ENCODE data around the gene IQCF5. TPM values are rescaled to one million over a fixed set of nuclear protein-coding genes. Genes with fewer than 3 reads are reported as not detected.

Gene IQCF5
- total RNA-seq, 1 donor from 2014 or later, result not detected

GRCh38 chr3:51888463-51889105 is 13.2 kb upstream of the IQCF5 start:
- no peak overlapping the region for H3K27ac Mint-ChIP-seq
- H3K4me1 Mint-ChIP-seq, result no peaks in the 10 kb centered on the region
- H3K27me3 Mint-ChIP-seq, result peaks cover 28% of the 10 kb centered on the region
- ATAC-seq (ENCODE audit: low read depth) (no peak), DNase-seq (no peak)
- ChIA-PET POLR2A (no interaction called here), CTCF (no interaction called here)
- no peak overlapping the region for H3K4me3 Mint-ChIP-seq
- TF ChIP-seq CTCF (IDR thresholded peaks at IDR 0.05), result no peak
- H3K9me3 Mint-ChIP-seq, result no peaks in the 10 kb centered on the region
- no peaks in the 10 kb centered on the region for H3K36me3 Mint-ChIP-seq (ENCODE audit: low read depth)
- intact Hi-C loops (cut with micrococcal nuclease), result no loop called here

- H3K4me1 Mint-ChIP-seq, result no peaks in the 10 kb centered on the region
- H3K27ac Mint-ChIP-seq, result no peak overlapping the region
- ChIA-PET CTCF (no interaction called here), POLR2A (no interaction called here)
- no peak overlapping the region for H3K4me3 Mint-ChIP-seq
- no peaks in the 10 kb centered on the region for H3K9me3 Mint-ChIP-seq
- H3K36me3 Mint-ChIP-seq (ENCODE audit: low read depth), result no peaks in the 10 kb centered on the region
- peaks cover 26% of the 10 kb centered on the region for H3K27me3 Mint-ChIP-seq
- DNase-seq, result no peak
- TF ChIP-seq CTCF (IDR thresholded peaks at IDR 0.05), result no peak
- ATAC-seq (ENCODE audit: low read depth), result no peak
- intact Hi-C loops (cut with micrococcal nuclease), result no loop called here
These were observed 12.2 kb upstream of the IQCF5 start for GRCh38 chr3:51887620-51888019.

GRCh38 chr3:51886447-51886846 is 11.0 kb upstream of the IQCF5 start:
- intact Hi-C loops (cut with micrococcal nuclease), result no loop called here
- Mint-ChIP-seq H3K36me3 (ENCODE audit: low read depth) (no peaks in the 10 kb centered on the region), H3K4me1 (no peaks in the 10 kb centered on the region), H3K27ac (no peak overlapping the region), H3K9me3 (no peaks in the 10 kb centered on the region), H3K4me3 (no peak overlapping the region), H3K27me3 (peaks cover 26% of the 10 kb centered on the region)
- CTCF ChIA-PET, result no interaction called here
- POLR2A ChIA-PET, result no interaction called here
- no peak for TF ChIP-seq CTCF (IDR thresholded peaks at IDR 0.05)
- ATAC-seq (ENCODE audit: low read depth), result no peak
- DNase-seq, result no peak

GRCh38 chr3:51879937-51880336 is 4.5 kb upstream of the IQCF5 start:
- Mint-ChIP-seq H3K9me3 (no peaks in the 10 kb centered on the region), H3K4me1 (no peaks in the 10 kb centered on the region), H3K4me3 (no peak overlapping the region), H3K27ac (no peak overlapping the region), H3K27me3 (peaks cover 33% of the 10 kb centered on the region), H3K36me3 (ENCODE audit: low read depth) (no peaks in the 10 kb centered on the region)
- TF ChIP-seq CTCF (IDR thresholded peaks at IDR 0.05), result no peak
- CTCF ChIA-PET, result no interaction called here
- ATAC-seq (ENCODE audit: low read depth) (no peak), DNase-seq (no peak)
- POLR2A ChIA-PET, result no interaction called here
- intact Hi-C loops (cut with micrococcal nuclease), result no loop called here

- TF ChIP-seq CTCF (IDR thresholded peaks at IDR 0.05), result no peak
- Mint-ChIP-seq H3K4me1 (no peaks in the 10 kb centered on the region), H3K27me3 (peaks cover 17% of the 10 kb centered on the region), H3K4me3 (no peak overlapping the region), H3K36me3 (ENCODE audit: low read depth) (no peaks in the 10 kb centered on the region), H3K9me3 (no peaks in the 10 kb centered on the region), H3K27ac (no peak overlapping the region)
- POLR2A ChIA-PET, result no interaction called here
- ATAC-seq (ENCODE audit: low read depth) (no peak), DNase-seq (no peak)
- intact Hi-C loops (cut with micrococcal nuclease), result no loop called here
- CTCF ChIA-PET, result no interaction called here
These were observed 785 bp upstream of the IQCF5 start for GRCh38 chr3:51876186-51876585.

Measured in activated B cell treated with CpG ODN at 0.5 μM for 24 hours (primary cell).